HT-29 (cell line): ENCODE results near the gene TAPBP. TPM values are rescaled to one million over a fixed set of nuclear protein-coding genes. Genes with fewer than 3 reads are reported as not detected.
"Not testable (repeated sequence)": the region's sequence is repeated elsewhere in the genome, so short reads cannot be mapped to it uniquely, and the experiment has no call there.

ENCODE experiments used
- DNase-seq: peaks from one replicate; pipeline ENCODE4 v3.0.0-alpha.2; 2015; ENCODE audit warnings: low spot score
- total RNA-seq: library from RNA; depleted of rRNA; stranded (reverse); fragments of >200 nt; shearing (Covaris generic); gene quantifications from 2 replicates; pipeline ENCODE4 v1.2.3, GENCODE V29; 2014; rRNA removed

TAPBP gene
- total RNA-seq: 163 and 194 TPM in 2 replicates

GRCh38 chr6:33313709-33314514 is at the start of gene TAPBP:
Gene TAPBP, minus strand, starts transcription at chr6:33314078. Its CDS starts 37 bp downstream, at chr6:33314041.
- DNase-seq: peak; percentile 72

- DNase-seq: not testable (repeated sequence)
Measured at GRCh38 chr6:33363486-33363885, 49.6 kb upstream of the TAPBP start.

- no peak for DNase-seq
Measured at GRCh38 chr6:33359331-33359730, 45.5 kb upstream of the TAPBP start.

- DNase-seq: peak; percentile 36
Measured at GRCh38 chr6:33357160-33357871, 43.4 kb upstream of the TAPBP start.

- peak; percentile 36 for DNase-seq
Measured at GRCh38 chr6:33356295-33356694, 42.4 kb upstream of the TAPBP start.

- peak; percentile 52 for DNase-seq
Measured at GRCh38 chr6:33355860-33356259, 42.0 kb upstream of the TAPBP start.

- no peak for DNase-seq
Measured at GRCh38 chr6:33347816-33348215, 33.9 kb upstream of the TAPBP start.

- not testable (repeated sequence) for DNase-seq
Measured at GRCh38 chr6:33346972-33347371, 33.1 kb upstream of the TAPBP start.

- DNase-seq: peak; percentile 93
Measured at GRCh38 chr6:33344701-33345697, 31.1 kb upstream of the TAPBP start.

- no peak for DNase-seq
Measured at GRCh38 chr6:33343953-33344611, 30.2 kb upstream of the TAPBP start.

GRCh38 chr6:33343606-33343952 is 29.7 kb upstream of the TAPBP start:
- DNase-seq: not testable (repeated sequence)

GRCh38 chr6:33339193-33339592 is 25.3 kb upstream of the TAPBP start:
- no peak for DNase-seq

GRCh38 chr6:33336495-33336894 is 22.6 kb upstream of the TAPBP start:
- DNase-seq: no peak

- no peak for DNase-seq
Measured at GRCh38 chr6:33335916-33336315, 22.0 kb upstream of the TAPBP start.

GRCh38 chr6:33333666-33334065 is 19.8 kb upstream of the TAPBP start:
- DNase-seq: no peak

- DNase-seq: no peak
Measured at GRCh38 chr6:33330736-33331135, 16.9 kb upstream of the TAPBP start.

- DNase-seq: no peak
Measured at GRCh38 chr6:33329058-33329457, 15.2 kb upstream of the TAPBP start.

GRCh38 chr6:33324125-33324524 is 10.2 kb upstream of the TAPBP start:
- DNase-seq: no peak

- DNase-seq: no peak
Measured at GRCh38 chr6:33323623-33323948, 9.7 kb upstream of the TAPBP start.

GRCh38 chr6:33321227-33321626 is 7.3 kb upstream of the TAPBP start:
- DNase-seq: no peak
